ENCODE results near the gene HSPA1A.

- TF ChIP-seq, protein P1, sequence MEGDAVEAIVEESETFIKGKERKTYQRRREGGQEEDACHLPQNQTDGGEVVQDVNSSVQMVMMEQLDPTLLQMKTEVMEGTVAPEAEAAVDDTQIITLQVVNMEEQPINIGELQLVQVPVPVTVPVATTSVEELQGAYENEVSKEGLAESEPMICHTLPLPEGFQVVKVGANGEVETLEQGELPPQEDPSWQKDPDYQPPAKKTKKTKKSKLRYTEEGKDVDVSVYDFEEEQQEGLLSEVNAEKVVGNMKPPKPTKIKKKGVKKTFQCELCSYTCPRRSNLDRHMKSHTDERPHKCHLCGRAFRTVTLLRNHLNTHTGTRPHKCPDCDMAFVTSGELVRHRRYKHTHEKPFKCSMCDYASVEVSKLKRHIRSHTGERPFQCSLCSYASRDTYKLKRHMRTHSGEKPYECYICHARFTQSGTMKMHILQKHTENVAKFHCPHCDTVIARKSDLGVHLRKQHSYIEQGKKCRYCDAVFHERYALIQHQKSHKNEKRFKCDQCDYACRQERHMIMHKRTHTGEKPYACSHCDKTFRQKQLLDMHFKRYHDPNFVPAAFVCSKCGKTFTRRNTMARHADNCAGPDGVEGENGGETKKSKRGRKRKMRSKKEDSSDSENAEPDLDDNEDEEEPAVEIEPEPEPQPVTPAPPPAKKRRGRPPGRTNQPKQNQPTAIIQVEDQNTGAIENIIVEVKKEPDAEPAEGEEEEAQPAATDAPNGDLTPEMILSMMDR (IDR thresholded peaks at IDR 0.05) = no peak
- TF ChIP-seq POLR2A (IDR thresholded peaks at IDR 0.05; ENCODE audit: low read depth) (no peak), POLR2AphosphoS5 (IDR thresholded peaks at IDR 0.05) (no peak)
Measured at GRCh38 chr6:31780507-31781243, 34.7 kb upstream of the HSPA1A start.

Measured in esophagus muscularis mucosa (tissue), 3 donors.